Measurements from ENCODE around the gene RCOR1.

DNA sequence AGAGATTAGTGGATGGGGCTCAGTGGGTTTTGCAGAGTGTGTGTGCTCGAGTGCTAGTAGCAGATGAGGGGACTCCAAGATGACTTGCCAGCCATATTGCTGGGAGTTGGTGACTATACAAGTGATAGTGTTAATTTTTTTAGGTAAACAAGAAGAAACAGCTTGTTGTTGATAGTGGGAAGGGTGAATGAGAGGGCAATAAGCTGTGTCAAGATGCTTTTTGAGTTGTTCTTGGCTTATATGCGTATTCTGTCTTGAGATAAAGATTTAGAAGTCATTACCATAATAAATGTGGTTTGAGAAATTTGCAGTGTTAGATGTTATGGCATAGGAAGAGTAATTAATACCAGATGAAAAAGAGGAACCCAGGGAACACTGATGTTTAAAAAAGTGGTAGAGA is 75.3 kb downstream of the RCOR1 start:
- TF ChIP-seq FOXM1 (IDR thresholded peaks at IDR 0.05; ENCODE audit: borderline replicate concordance) (no peak), FOXA1 (IDR thresholded peaks at IDR 0.05) (no peak), SUZ12 (IDR thresholded peaks at IDR 0.05) (no peak), FOXK2 (IDR thresholded peaks at IDR 0.05) (no peak), NFRKB (IDR thresholded peaks at IDR 0.05) (no peak), BHLHE40 (IDR thresholded peaks at IDR 0.05; ENCODE audit: borderline replicate concordance) (no peak), LEF1 (IDR thresholded peaks at IDR 0.05; ENCODE audit: borderline replicate concordance) (no peak), ELF4 (IDR thresholded peaks at IDR 0.05) (no peak), TARDBP (IDR thresholded peaks at IDR 0.05) (no peak), SP1 (IDR thresholded peaks at IDR 0.05) (no peak), ARNT (IDR thresholded peaks at IDR 0.05) (no peak), ZNF384 (IDR thresholded peaks at IDR 0.05) (no peak), HDGF (IDR thresholded peaks at IDR 0.05; ENCODE audit: borderline replicate concordance) (no peak)
- TF ChIP-seq, protein P1, sequence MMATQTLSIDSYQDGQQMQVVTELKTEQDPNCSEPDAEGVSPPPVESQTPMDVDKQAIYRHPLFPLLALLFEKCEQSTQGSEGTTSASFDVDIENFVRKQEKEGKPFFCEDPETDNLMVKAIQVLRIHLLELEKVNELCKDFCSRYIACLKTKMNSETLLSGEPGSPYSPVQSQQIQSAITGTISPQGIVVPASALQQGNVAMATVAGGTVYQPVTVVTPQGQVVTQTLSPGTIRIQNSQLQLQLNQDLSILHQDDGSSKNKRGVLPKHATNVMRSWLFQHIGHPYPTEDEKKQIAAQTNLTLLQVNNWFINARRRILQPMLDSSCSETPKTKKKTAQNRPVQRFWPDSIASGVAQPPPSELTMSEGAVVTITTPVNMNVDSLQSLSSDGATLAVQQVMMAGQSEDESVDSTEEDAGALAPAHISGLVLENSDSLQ (IDR thresholded peaks at IDR 0.05), result no peak
